ENCODE measurements around the gene TAF3. TPM values are rescaled to one million over a fixed set of nuclear protein-coding genes. Genes with fewer than 3 reads are reported as not detected.

Gene TAF3
- total RNA-seq, 1 donor from 2014 or later: 8.5 TPM

DNA sequence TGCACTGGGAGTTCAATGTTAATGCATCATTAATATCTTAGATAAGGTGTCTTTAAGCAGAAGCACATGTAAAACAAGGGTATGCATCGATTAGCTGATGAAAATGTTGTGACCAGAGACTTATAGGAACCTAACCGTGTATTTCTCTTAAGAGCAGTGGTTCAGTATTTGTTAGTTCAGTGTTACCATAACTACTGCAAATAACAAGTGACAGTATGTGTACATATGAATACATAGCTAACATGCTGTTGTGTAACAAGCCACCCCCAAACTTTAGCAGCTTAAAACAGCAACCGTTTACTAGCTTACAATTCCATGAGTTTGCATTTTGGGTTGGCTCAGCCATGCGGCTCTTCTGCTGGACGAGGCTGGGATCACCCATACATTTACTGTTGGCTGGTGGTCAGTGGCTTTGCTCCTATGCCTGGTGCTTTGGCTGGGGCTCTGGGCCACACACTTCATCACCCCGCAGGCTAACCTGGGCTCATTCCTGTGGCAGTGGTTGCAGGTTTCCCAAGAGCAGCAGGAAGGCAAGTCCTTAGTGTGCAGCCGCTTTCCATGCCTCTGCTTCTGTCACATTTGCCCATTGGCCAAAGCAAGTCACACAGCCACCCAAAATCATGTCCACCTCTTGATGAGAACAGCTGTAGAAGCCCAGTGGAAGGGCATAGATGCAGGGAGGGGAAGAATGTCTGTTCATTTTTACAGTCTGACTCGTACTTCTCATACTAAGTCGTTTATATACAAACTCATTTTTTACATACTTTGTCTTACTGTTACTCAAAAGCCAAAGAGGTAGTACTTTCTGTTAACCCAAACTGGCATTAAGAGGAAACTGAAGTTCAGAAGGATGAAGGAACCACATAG, 132.9 kb downstream of the TAF3 start:
- Mint-ChIP-seq H3K9me3 (peaks cover 3% of the 10 kb centered on the region), H3K27me3 (ENCODE audit: low read depth) (no peaks in the 10 kb centered on the region), H3K27ac (no peak overlapping the region), H3K4me3 (no peak overlapping the region), H3K4me1 (peaks cover 2% of the 10 kb centered on the region), H3K36me3 (no peaks in the 10 kb centered on the region)
- no peak for DNase-seq (ENCODE audit: low spot score in 2 of 2, unreplicated experiment in 2 of 2)
- TF ChIP-seq, protein P1, sequence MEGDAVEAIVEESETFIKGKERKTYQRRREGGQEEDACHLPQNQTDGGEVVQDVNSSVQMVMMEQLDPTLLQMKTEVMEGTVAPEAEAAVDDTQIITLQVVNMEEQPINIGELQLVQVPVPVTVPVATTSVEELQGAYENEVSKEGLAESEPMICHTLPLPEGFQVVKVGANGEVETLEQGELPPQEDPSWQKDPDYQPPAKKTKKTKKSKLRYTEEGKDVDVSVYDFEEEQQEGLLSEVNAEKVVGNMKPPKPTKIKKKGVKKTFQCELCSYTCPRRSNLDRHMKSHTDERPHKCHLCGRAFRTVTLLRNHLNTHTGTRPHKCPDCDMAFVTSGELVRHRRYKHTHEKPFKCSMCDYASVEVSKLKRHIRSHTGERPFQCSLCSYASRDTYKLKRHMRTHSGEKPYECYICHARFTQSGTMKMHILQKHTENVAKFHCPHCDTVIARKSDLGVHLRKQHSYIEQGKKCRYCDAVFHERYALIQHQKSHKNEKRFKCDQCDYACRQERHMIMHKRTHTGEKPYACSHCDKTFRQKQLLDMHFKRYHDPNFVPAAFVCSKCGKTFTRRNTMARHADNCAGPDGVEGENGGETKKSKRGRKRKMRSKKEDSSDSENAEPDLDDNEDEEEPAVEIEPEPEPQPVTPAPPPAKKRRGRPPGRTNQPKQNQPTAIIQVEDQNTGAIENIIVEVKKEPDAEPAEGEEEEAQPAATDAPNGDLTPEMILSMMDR (IDR thresholded peaks at IDR 0.05; ENCODE audit: unreplicated experiment): no peak

DNA sequence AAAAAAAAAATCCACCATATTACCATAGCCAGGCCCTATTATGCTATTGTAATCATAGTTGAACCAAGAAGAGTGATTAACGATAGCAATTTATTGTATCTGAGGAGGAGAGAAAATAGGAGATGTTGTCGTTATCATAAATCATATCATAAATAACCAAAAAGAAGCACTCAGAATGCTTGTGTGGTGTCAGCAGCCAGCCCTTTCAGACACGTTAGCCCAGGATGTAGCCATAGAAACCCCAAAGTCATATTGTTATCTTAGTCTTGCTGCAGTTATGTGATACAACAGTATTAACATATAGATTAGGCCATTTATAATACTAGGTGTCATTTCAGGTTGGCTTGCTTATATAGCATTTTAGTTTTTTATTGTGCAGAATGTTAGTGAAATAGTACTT, 134.0 kb downstream of the TAF3 start:
- H3K27ac Mint-ChIP-seq: no peak overlapping the region
- TF ChIP-seq, protein P1 (IDR thresholded peaks at IDR 0.05; ENCODE audit: unreplicated experiment): no peak
- no peaks in the 10 kb centered on the region for H3K36me3 Mint-ChIP-seq
- DNase-seq (ENCODE audit: low spot score in 2 of 2, unreplicated experiment in 2 of 2): no peak
- no peaks in the 10 kb centered on the region for H3K27me3 Mint-ChIP-seq (ENCODE audit: low read depth)
- peaks cover 6% of the 10 kb centered on the region for H3K4me1 Mint-ChIP-seq
- H3K9me3 Mint-ChIP-seq: peaks cover 3% of the 10 kb centered on the region
- no peak overlapping the region for H3K4me3 Mint-ChIP-seq

DNA sequence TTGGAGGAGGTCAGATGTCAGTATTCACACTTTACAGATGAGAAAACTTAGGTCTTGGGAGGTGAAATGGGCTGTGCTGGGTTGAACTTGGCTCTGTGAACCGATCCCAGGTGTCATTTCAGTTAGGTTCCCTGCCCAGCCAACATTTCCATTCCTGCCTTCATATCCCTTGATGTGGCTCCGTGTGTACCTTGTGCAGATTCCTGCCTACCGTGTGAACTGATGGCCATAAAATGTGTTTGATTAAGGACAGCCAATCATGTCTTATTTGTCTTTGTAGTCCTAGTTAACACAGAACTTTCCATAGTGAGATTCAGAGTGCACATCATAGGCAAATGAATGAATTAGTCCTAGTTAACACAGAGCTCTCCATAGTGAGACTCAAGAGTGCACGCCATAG, 135.1 kb downstream of the TAF3 start:
- Mint-ChIP-seq H3K27me3 (ENCODE audit: low read depth) (no peaks in the 10 kb centered on the region), H3K9me3 (peaks cover 3% of the 10 kb centered on the region), H3K36me3 (no peaks in the 10 kb centered on the region), H3K4me1 (peaks cover 6% of the 10 kb centered on the region), H3K4me3 (no peak overlapping the region), H3K27ac (no peak overlapping the region)
- DNase-seq (ENCODE audit: low spot score in 2 of 2, unreplicated experiment in 2 of 2): no peak
- TF ChIP-seq, protein P1 (IDR thresholded peaks at IDR 0.05; ENCODE audit: unreplicated experiment): no peak

DNA sequence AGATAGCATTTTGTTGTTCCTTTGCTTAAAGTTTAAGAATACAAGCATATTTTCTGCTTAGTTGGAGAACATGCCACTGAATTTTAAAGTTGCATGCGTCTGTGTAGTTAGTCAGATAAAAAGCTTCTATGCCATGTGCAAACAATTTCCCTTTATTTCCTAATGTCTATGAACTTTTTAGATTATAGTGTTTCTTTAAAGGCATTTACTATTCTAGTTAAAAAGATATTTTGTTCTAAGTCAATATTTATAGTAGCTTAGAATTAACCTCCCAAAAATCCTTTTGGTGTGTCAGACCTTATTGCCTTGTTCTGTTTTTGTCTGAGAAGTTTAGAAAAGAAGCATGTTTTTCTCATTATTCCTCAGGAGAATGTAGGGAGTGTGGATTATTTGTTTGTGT, 137.1 kb downstream of the TAF3 start:
- DNase-seq (ENCODE audit: low spot score in 2 of 2, unreplicated experiment in 2 of 2): no peak
- Mint-ChIP-seq H3K4me1 (peaks cover 6% of the 10 kb centered on the region), H3K27ac (no peak overlapping the region), H3K9me3 (peaks cover 3% of the 10 kb centered on the region), H3K27me3 (ENCODE audit: low read depth) (no peaks in the 10 kb centered on the region), H3K4me3 (no peak overlapping the region), H3K36me3 (no peaks in the 10 kb centered on the region)
- TF ChIP-seq, protein P1 (IDR thresholded peaks at IDR 0.05; ENCODE audit: unreplicated experiment): no peak

DNA sequence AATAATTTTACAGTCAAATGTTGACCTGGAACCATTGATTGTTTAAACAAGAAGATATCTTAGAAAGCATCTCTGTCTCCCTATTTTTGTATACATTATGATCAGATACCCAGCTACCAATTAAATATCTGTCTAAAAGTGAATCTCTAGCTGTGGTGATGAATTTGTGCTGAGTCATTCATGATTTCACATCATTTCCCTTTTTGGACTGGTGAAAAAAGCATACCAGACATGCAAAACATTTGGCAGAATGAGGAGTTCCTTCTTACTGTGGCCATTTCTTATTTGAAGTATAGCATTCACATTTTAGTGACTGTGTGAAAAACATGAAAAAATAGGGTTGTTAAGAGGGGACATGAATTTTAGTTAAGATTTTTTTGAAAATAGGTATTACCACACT, 138.2 kb downstream of the TAF3 start:
- H3K36me3 Mint-ChIP-seq: no peaks in the 10 kb centered on the region
- no peaks in the 10 kb centered on the region for H3K27me3 Mint-ChIP-seq (ENCODE audit: low read depth)
- no peak for DNase-seq (ENCODE audit: low spot score in 2 of 2, unreplicated experiment in 2 of 2)
- H3K4me3 Mint-ChIP-seq: no peak overlapping the region
- TF ChIP-seq, protein P1 (IDR thresholded peaks at IDR 0.05; ENCODE audit: unreplicated experiment): no peak
- peaks cover 6% of the 10 kb centered on the region for H3K4me1 Mint-ChIP-seq
- H3K27ac Mint-ChIP-seq: no peak overlapping the region
- no peaks in the 10 kb centered on the region for H3K9me3 Mint-ChIP-seq

Data from mesothelial cell of epicardium (in vitro differentiated cells).